SK-N-MC (cell line): ENCODE data around the gene IGF2R.

Experiments used
- EZH2 ChIP-seq: fragments of 200-600 bp; sonication (generic); IDR thresholded peaks from one replicate; pipeline ENCODE4 v1.6.1; 2017; ENCODE audit warnings: antibody characterized with exemption
- FOXP2 ChIP-seq: optimal IDR thresholded peaks from 2 replicates; pipeline ENCODE3; 2011; ENCODE audit warnings: mild to moderate bottlenecking, moderate library complexity; ENCODE audit not compliant: insufficient read depth; ENCODE audit errors: extremely low read length, control extremely low read depth
- POLR2AphosphoS5 ChIP-seq: IDR thresholded peaks from 2 replicates; pipeline ENCODE4 v1.6.1; 2012; ENCODE audit warnings: mild to moderate bottlenecking, low read depth, low read length, borderline replicate concordance

DNA sequence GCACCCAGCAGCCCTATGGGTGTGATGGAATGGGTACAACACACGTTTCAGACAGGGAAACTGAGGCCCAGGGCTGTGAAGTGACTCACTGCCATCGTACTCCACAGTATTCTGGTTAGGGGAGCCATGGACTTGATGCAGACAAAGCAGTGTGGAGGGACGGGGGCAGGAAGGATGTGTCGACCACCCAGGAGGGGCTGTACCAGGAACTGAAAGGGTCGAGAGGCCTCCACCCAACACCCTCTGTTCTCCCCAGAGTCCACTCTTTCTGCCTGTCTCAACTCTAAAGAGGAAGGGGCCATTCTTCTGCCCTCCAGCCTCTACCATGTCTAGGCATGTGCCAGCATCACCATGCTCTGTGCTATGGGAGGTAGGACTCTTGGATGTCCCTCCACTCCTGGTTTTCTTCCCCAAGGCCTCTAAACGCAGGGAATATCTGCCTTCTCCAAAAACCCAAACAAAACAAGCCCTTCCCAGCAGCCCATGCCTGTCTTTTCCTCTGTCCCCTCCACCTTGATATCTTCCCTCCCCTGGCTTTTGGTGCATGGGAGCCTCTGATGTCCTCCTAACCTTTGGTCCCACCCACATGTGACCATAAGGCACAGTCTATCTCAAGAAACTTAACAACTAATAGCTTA, 160.1 kb downstream of the IGF2R start:
- TF ChIP-seq EZH2 (no peak), POLR2AphosphoS5 (no peak), FOXP2 (no peak)
